VCaP (cell line): Measurements from ENCODE around the gene TFPT.
"Not testable (repeated sequence)": the region's sequence is repeated elsewhere in the genome, so short reads cannot be mapped to it uniquely, and the experiment has no call there.

Experiments used
- H3K27ac ChIP-seq: fragments of 450-650 bp; 2 replicates; pipeline ENCODE4 v1.5.1; 2017
- CTCF ChIP-seq: fragments of 450-650 bp; conservative IDR thresholded peaks from 2 replicates; pipeline ENCODE4 v1.5.1; 2017; ENCODE audit warnings: mild to moderate bottlenecking, moderate library complexity

The TFPT gene

GRCh38 chr19:54099190-54099902 is 16.1 kb downstream of the TFPT start:
- TF ChIP-seq CTCF, result no peak
- H3K27ac ChIP-seq, result no peak overlapping the region

GRCh38 chr19:54096617-54097106 is 18.8 kb downstream of the TFPT start:
- TF ChIP-seq CTCF, result no peak
- H3K27ac ChIP-seq, result no peak overlapping the region

- H3K27ac ChIP-seq, result not testable (repeated sequence)
Measured at GRCh38 chr19:54095859-54096616, 19.4 kb downstream of the TFPT start.

- H3K27ac ChIP-seq, result no peak overlapping the region
- TF ChIP-seq CTCF, result no peak
Measured at GRCh38 chr19:54095136-54095858, 20.2 kb downstream of the TFPT start.

- H3K27ac ChIP-seq, result no peak overlapping the region
- no peak for TF ChIP-seq CTCF
Measured at GRCh38 chr19:54094426-54095000, 20.9 kb downstream of the TFPT start.

GRCh38 chr19:54084410-54084809 is 31.0 kb downstream of the TFPT start:
- no peak for TF ChIP-seq CTCF
- no peak overlapping the region for H3K27ac ChIP-seq

GRCh38 chr19:54081032-54081431 is 34.4 kb downstream of the TFPT start, which contains the start of gene TARM1:
TARM1 (minus strand) TSS chr19:54081365; CDS start chr19:54081340, 25 bp downstream.
- no peak for TF ChIP-seq CTCF
- H3K27ac ChIP-seq, result no peak within 1 kb of the TSS
